ENCODE data around the gene TIGAR. TPM values are rescaled to one million over a fixed set of nuclear protein-coding genes. Genes with fewer than 3 reads are reported as not detected.
A peak's percentile ranks its signal among the peaks of the same experiment; 100 is the strongest.

Gene TIGAR
- total RNA-seq, 4 donors from 2014 or later = 1.7 to 8.0 (median 3.0) TPM

DNA sequence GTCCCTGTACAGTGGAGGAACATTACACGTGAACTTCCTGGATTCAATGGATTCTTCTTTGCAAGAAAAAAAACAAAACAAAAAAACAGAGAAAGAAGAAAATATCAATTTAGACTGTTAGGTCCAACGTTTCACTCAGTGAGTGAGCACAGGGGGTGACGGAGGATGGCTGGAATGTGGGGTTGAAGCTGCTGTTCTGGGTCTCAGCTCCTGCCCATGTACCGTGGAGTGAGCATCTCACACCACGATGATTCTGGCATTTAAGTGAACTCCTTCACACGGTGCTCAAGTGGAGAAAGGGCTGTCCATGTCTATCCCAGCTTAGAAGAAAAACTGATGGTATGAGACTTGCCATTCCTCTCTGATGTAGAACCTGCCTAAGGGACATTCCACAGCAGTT is 24.3 kb upstream of the TIGAR start:
- H3K4me1 ChIP-seq = peaks cover 0 to 23% (median 0%) of the 10 kb centered on the region in 4 donors
- H3K4me3 ChIP-seq = no peak overlapping the region
- H3K27ac ChIP-seq = no peak overlapping the region
- H3K9me3 ChIP-seq = no peaks in the 10 kb centered on the region
- no peaks in the 10 kb centered on the region for H3K27me3 ChIP-seq
- peak in 1 of 3 donors; percentile 25 for DNase-seq
- H3K36me3 ChIP-seq = peaks cover 0 to 58% (median 0%) of the 10 kb centered on the region in 3 donors
- TF ChIP-seq, protein P1, sequence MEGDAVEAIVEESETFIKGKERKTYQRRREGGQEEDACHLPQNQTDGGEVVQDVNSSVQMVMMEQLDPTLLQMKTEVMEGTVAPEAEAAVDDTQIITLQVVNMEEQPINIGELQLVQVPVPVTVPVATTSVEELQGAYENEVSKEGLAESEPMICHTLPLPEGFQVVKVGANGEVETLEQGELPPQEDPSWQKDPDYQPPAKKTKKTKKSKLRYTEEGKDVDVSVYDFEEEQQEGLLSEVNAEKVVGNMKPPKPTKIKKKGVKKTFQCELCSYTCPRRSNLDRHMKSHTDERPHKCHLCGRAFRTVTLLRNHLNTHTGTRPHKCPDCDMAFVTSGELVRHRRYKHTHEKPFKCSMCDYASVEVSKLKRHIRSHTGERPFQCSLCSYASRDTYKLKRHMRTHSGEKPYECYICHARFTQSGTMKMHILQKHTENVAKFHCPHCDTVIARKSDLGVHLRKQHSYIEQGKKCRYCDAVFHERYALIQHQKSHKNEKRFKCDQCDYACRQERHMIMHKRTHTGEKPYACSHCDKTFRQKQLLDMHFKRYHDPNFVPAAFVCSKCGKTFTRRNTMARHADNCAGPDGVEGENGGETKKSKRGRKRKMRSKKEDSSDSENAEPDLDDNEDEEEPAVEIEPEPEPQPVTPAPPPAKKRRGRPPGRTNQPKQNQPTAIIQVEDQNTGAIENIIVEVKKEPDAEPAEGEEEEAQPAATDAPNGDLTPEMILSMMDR (IDR thresholded peaks at IDR 0.05) = no peak
- no peak for TF ChIP-seq POLR2A (IDR thresholded peaks at IDR 0.05)

DNA sequence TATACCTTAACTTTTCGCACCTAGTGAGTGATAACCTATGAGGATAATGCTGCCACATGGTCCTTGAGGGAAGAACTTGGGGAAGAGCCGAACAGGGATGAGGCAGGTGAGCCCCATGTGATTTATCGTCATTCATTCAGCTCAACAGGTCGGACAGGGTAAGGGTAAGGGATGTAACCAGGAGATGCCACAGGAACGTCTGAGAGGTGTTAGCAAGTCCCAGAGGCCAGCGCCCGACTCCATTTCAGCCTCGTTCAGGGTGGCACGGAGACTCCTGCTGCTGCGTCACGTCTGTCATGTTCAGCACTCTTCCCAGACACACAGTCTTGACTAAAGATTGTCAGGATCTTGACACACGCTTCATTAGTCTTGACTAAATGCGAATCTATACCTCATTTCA is 23.4 kb upstream of the TIGAR start:
- DNase-seq = peak in 1 of 3 donors; percentile 41
- Histone ChIP-seq H3K4me3 (no peak overlapping the region), H3K27me3 (no peaks in the 10 kb centered on the region), H3K4me1 (peaks cover 0 to 32% (median 0%) of the 10 kb centered on the region in 4 donors), H3K27ac (no peak overlapping the region), H3K9me3 (no peaks in the 10 kb centered on the region), H3K36me3 (peaks cover 0 to 66% (median 0%) of the 10 kb centered on the region in 3 donors)
- no peak for TF ChIP-seq POLR2A (IDR thresholded peaks at IDR 0.05)
- TF ChIP-seq, protein P1 (IDR thresholded peaks at IDR 0.05) = no peak

DNA sequence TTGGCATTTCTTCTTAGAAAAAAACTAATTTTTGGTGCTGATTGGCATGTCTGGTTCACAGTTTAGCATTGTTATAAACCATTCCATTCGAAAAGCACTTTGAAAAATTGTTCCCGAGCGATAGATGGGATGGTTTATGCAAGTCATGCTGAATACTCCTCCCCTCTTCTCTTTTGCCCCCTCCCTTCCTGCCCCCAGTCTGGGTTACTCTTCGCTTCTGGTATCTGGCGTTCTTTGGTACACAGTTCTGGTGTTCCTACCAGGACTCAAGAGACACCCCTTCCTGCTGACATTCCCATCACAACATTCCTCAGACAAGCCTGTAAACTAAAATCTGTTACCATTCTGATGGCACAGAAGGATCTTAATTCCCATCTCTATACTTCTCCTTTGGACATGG is 20.1 kb upstream of the TIGAR start:
- peaks cover 0 to 69% (median 0%) of the 10 kb centered on the region in 3 donors for H3K36me3 ChIP-seq
- H3K9me3 ChIP-seq = no peaks in the 10 kb centered on the region
- no peak overlapping the region for H3K27ac ChIP-seq
- H3K4me1 ChIP-seq = peaks cover 0 to 34% (median 0%) of the 10 kb centered on the region in 4 donors
- no peaks in the 10 kb centered on the region for H3K27me3 ChIP-seq
- no peak for TF ChIP-seq POLR2A (IDR thresholded peaks at IDR 0.05)
- TF ChIP-seq, protein P1 (IDR thresholded peaks at IDR 0.05) = no peak
- no peak overlapping the region for H3K4me3 ChIP-seq
- no peak for DNase-seq

DNA sequence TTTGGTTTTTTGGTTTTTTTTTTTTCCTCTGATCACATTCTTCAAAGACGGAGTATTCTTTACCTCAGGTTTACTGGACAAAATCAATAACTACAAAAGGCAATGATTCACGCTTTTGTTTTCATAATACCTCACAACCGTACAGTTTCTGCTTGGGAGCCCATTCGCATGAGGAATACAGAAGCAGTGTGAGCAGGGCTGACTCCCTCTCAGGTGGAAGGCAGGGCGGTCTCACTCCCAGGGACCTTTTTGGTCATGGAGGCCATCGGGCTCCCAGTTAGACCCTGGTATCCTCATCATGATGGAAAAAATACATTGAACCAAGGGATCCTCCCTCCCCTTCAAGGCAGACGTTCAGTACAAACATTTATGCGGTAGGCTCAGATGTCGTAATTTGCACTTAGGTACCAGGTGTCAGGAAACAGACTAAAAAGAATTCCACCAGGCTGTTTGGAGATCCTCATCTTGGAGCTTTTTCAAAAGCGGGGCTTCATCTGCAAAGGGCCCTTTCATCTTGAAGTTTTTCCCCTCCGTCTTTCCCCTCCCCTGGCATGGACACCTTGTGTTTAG is 19.0 kb upstream of the TIGAR start:
- TF ChIP-seq, protein P1 (IDR thresholded peaks at IDR 0.05) = no peak
- TF ChIP-seq POLR2A (IDR thresholded peaks at IDR 0.05) = no peak
- peaks cover 0 to 71% (median 0%) of the 10 kb centered on the region in 3 donors for H3K36me3 ChIP-seq
- no peak overlapping the region for H3K4me3 ChIP-seq
- no peaks in the 10 kb centered on the region for H3K9me3 ChIP-seq
- no peak for DNase-seq
- peak overlapping the region in 1 of 4 donors; percentile 37 for H3K27ac ChIP-seq
- H3K27me3 ChIP-seq = no peaks in the 10 kb centered on the region
- peaks cover 0 to 34% (median 0%) of the 10 kb centered on the region in 4 donors for H3K4me1 ChIP-seq

DNA sequence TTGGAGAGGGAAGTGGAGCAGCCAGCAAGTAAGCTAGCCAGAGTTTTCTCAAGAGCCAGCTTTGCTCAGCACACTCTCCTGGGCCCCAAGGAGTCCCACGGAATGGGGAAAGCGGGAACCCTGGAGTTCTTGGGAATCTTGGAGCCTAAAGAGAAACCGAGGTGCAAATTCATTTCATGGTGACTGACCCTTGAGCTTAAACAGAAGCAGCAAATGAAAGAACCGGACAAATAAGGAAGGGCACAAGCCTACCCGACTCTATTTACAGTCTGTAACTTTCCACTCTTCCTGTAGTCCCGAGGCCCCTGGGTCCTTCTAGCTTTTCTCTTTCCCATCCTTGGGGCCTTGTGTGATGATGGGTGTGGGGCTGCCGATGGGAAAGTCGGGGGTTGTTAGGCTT is 18.1 kb upstream of the TIGAR start:
- Histone ChIP-seq H3K4me3 (no peak overlapping the region), H3K27ac (peak overlapping the region in 2 of 4 donors; percentile 37 to 45)
- no peak for DNase-seq

More for the DNA sequence above, 18.1 kb upstream of the TIGAR start:
- Histone ChIP-seq H3K4me1 (peaks cover 0 to 34% (median 0%) of the 10 kb centered on the region in 4 donors), H3K36me3 (peaks cover 0 to 67% (median 0%) of the 10 kb centered on the region in 3 donors), H3K27me3 (no peaks in the 10 kb centered on the region), H3K9me3 (no peaks in the 10 kb centered on the region)
- no peak for TF ChIP-seq POLR2A (IDR thresholded peaks at IDR 0.05)
- TF ChIP-seq, protein P1 (IDR thresholded peaks at IDR 0.05) = no peak
